Bronchial epithelial cell (primary cell): Measurements from ENCODE around the gene RXRB. TPM values are rescaled to one million over a fixed set of nuclear protein-coding genes. Genes with fewer than 3 reads are reported as not detected.

Source experiments
- DNase-seq: peaks from one replicate; pipeline ENCODE4 v3.0.0-alpha.2; 2010; ENCODE audit warnings: low read depth
- FAIRE-seq: peaks from 2 replicates; lab custom pipeline; 2011; peaks lifted over from hg19 to GRCh38; lab: Jason Lieb, UNC
- H3K27me3 ChIP-seq: 2 replicates; pipeline ENCODE4 v1.5.1; 2011; ENCODE audit warnings: low read length; ENCODE audit not compliant: control insufficient read depth, insufficient read depth
- H3K36me3 ChIP-seq: 2 replicates; pipeline ENCODE4 v1.5.1; 2011; ENCODE audit warnings: low read length; ENCODE audit not compliant: control insufficient read depth, insufficient read depth
- H3K4me3 ChIP-seq: 2 replicates; pipeline ENCODE4 v1.5.1; 2011; ENCODE audit warnings: mild to moderate bottlenecking, low read depth, low read length, control low read depth
- CTCF ChIP-seq: IDR thresholded peaks from 2 replicates; pipeline ENCODE4 v1.5.1; 2011; ENCODE audit warnings: mild to moderate bottlenecking, moderate library complexity, low read length, control low read depth, inconsistent platforms; ENCODE audit not compliant: insufficient read depth, severe bottlenecking
- total RNA-seq: library from RNA; depleted of rRNA; stranded (reverse); fragments of >200 nt; gene quantifications from 2 replicates; pipeline ENCODE4 v1.2.1, GENCODE V29; 2014

RXRB gene
- total RNA-seq, 1 donor from 2014 or later, result 15.3 TPM

GRCh38 chr6:33217681-33218080, 17.2 kb upstream of the RXRB start:
- H3K27me3 ChIP-seq, result no peaks in the 10 kb centered on the region
- no peak overlapping the region for H3K4me3 ChIP-seq
- FAIRE-seq (peak; percentile 70), DNase-seq (peak; percentile 82)
- no peaks in the 10 kb centered on the region for H3K36me3 ChIP-seq
- TF ChIP-seq CTCF, result no peak

DNA sequence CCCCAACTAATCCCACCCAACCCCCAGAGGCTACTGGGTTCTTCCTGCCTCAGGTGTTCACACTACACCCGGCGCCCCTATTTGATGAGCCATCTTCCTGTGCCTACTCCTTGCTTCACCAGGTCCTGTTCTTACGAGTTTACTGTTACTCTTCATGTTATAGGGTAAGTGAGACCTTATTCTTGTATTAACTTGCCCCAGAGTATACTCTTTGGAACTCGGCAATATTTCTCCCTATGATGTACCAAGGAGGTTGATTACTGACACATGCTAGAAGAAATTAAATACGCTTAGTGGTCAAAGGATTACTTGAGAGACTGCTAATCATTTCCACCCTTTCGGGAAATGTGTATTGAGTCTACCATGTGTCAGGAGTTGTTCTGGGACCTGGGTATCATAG, 16.8 kb upstream of the RXRB start:
- Histone ChIP-seq H3K4me3 (no peak overlapping the region), H3K36me3 (no peaks in the 10 kb centered on the region), H3K27me3 (no peaks in the 10 kb centered on the region)
- DNase-seq, result peak; percentile 96
- FAIRE-seq, result no peak
- no peak for TF ChIP-seq CTCF

GRCh38 chr6:33216117-33216649, 15.7 kb upstream of the RXRB start:
- DNase-seq (no peak), FAIRE-seq (no peak)
- peaks cover 1% of the 10 kb centered on the region for H3K36me3 ChIP-seq
- H3K27me3 ChIP-seq, result no peaks in the 10 kb centered on the region
- H3K4me3 ChIP-seq, result no peak overlapping the region
- TF ChIP-seq CTCF, result no peak

DNA sequence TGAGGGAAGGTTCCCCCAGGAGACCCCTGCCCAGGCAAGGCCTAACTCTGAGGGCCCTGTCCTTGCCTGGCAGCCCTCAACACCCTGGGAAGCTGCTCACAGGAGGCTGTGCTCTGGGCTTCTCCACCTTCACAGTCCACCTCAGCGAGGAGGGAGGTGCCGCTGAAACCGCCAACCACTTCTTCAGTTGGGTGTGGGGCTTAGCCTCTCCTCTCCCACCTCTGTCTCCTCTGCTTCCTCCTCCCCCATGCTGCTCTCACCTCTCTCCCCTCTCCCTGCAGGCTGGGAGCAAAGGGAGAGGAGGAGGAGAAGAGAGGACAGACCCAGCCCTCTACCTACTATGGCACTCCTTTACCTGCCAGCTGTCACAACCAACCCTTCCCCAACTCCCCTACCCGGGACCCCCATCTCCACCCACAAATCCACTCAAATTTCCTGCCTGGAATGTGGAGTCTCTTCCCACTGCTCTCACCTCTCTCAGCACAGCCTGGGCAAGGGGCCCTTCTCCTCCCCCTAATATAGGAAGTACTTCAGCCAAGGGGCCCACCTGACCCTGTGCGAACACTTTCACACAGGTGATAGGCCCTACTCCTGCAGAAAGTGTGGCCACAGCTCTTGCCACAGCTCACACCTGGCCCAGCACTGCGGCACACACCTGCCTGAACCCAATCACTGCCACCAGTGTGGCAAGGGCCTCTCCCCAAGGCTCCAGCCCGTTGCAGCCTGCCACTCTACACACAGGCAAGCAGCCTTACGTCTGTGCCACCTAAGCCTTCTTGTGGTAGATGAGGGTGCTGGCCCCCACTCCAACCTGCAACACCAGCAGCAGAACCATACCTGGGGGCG, 15.0 kb upstream of the RXRB start:
- Histone ChIP-seq H3K36me3 (peaks cover 1% of the 10 kb centered on the region), H3K4me3 (no peak overlapping the region), H3K27me3 (no peaks in the 10 kb centered on the region)
- DNase-seq (no peak), FAIRE-seq (no peak)
- TF ChIP-seq CTCF, result no peak

- TF ChIP-seq CTCF, result no peak
- DNase-seq (no peak), FAIRE-seq (no peak)
- H3K36me3 ChIP-seq, result peaks cover 6% of the 10 kb centered on the region
- peak overlapping the region; percentile 47 for H3K4me3 ChIP-seq
- no peaks in the 10 kb centered on the region for H3K27me3 ChIP-seq
Measured at GRCh38 chr6:33213989-33214335, 13.5 kb upstream of the RXRB start.
